Osteocyte (in vitro differentiated cells): Measurements from ENCODE around the gene TRAF3. TPM values are rescaled to one million over a fixed set of nuclear protein-coding genes. Genes with fewer than 3 reads are reported as not detected.

Experiments used
- DNase-seq: peaks from one replicate; pipeline ENCODE4 v3.0.0; 2021; ENCODE audit warnings: mixed read lengths; ENCODE audit not compliant: unreplicated experiment; ENCODE audit errors: extremely low spot score
- H3K27ac Mint-ChIP-seq: one replicate; pipeline ENCODE4 v1.8.0; 2021; ENCODE audit warnings: mild to moderate bottlenecking, mixed read lengths; ENCODE audit not compliant: unreplicated experiment
- H3K27me3 Mint-ChIP-seq: one replicate; pipeline ENCODE4 v1.8.0; 2021; ENCODE audit warnings: mixed read lengths; ENCODE audit not compliant: unreplicated experiment
- H3K36me3 Mint-ChIP-seq: one replicate; pipeline ENCODE4 v1.8.0; 2021; ENCODE audit warnings: mixed read lengths; ENCODE audit not compliant: unreplicated experiment
- H3K4me1 Mint-ChIP-seq: one replicate; pipeline ENCODE4 v1.8.0; 2021; ENCODE audit warnings: mixed read lengths; ENCODE audit not compliant: unreplicated experiment
- H3K4me3 Mint-ChIP-seq: one replicate; pipeline ENCODE4 v1.8.0; 2021; ENCODE audit warnings: mild to moderate bottlenecking, moderate library complexity, mixed read lengths; ENCODE audit not compliant: unreplicated experiment
- H3K9me3 Mint-ChIP-seq: one replicate; pipeline ENCODE4 v1.8.0; 2021; ENCODE audit warnings: mixed read lengths; ENCODE audit not compliant: unreplicated experiment
- CTCF ChIP-seq: fragments of 200-600 bp; sonication (generic); IDR thresholded peaks from 2 replicates; pipeline ENCODE4 v1.5.0; 2021; ENCODE audit warnings: antibody characterized with exemption, mild to moderate bottlenecking, moderate library complexity
- total RNA-seq: library from RNA; stranded (reverse); gene quantifications from 2 replicates; pipeline ENCODE4 v1.2.1, GENCODE V29; 2021

The TRAF3 gene
- total RNA-seq, 1 donor from 2014 or later, result 15.9 TPM

- H3K27ac Mint-ChIP-seq, result no peak overlapping the region
- no peak for TF ChIP-seq CTCF
- no peaks in the 10 kb centered on the region for H3K9me3 Mint-ChIP-seq
- peaks cover 10% of the 10 kb centered on the region for H3K4me1 Mint-ChIP-seq
- H3K36me3 Mint-ChIP-seq, result peaks cover 5% of the 10 kb centered on the region
- no peak overlapping the region for H3K4me3 Mint-ChIP-seq
- no peaks in the 10 kb centered on the region for H3K27me3 Mint-ChIP-seq
- DNase-seq, result no peak
These were observed 120.2 kb downstream of the TRAF3 start for GRCh38 chr14:102897299-102898027.

- Mint-ChIP-seq H3K4me3 (no peak overlapping the region), H3K4me1 (peaks cover 4% of the 10 kb centered on the region), H3K9me3 (no peaks in the 10 kb centered on the region), H3K27me3 (no peaks in the 10 kb centered on the region), H3K36me3 (peaks cover 4% of the 10 kb centered on the region), H3K27ac (no peak overlapping the region)
- DNase-seq, result no peak
- TF ChIP-seq CTCF, result no peak
These were observed 121.0 kb downstream of the TRAF3 start for GRCh38 chr14:102898298-102898697.

- Mint-ChIP-seq H3K36me3 (peaks cover 8% of the 10 kb centered on the region), H3K4me3 (no peak overlapping the region), H3K4me1 (no peaks in the 10 kb centered on the region), H3K27me3 (no peaks in the 10 kb centered on the region), H3K9me3 (no peaks in the 10 kb centered on the region), H3K27ac (no peak overlapping the region)
- no peak for TF ChIP-seq CTCF
- DNase-seq, result no peak
These were observed 121.7 kb downstream of the TRAF3 start for GRCh38 chr14:102898776-102899515.

GRCh38 chr14:102899516-102899900 lies 122.3 kb downstream of the TRAF3 start:
- Mint-ChIP-seq H3K9me3 (no peaks in the 10 kb centered on the region), H3K4me1 (no peaks in the 10 kb centered on the region), H3K4me3 (no peak overlapping the region), H3K36me3 (peaks cover 8% of the 10 kb centered on the region), H3K27ac (no peak overlapping the region), H3K27me3 (no peaks in the 10 kb centered on the region)
- no peak for TF ChIP-seq CTCF
- DNase-seq, result no peak
